ENCODE data around the gene SRPK3. TPM values are rescaled to one million over a fixed set of nuclear protein-coding genes. Genes with fewer than 3 reads are reported as not detected.
"Not testable (repeated sequence)": the region's sequence is repeated elsewhere in the genome, so short reads cannot be mapped to it uniquely, and the experiment has no call there.

SRPK3 gene
- total RNA-seq, 1 experiment from 2014 or later: 0.05 TPM

- in situ Hi-C loops (cut with HindIII; ENCODE audit: low pct_unique_long_range_greater_than_20kb, low sequenced_read_pairs); DNase-seq (ENCODE audit: low read depth, low spot score): not testable (repeated sequence)
These were observed 37.2 kb upstream of the SRPK3 start for GRCh38 chrX:153743468-153744209.

GRCh38 chrX:153744210-153745066, 36.4 kb upstream of the SRPK3 start:
- in situ Hi-C loops (cut with HindIII; ENCODE audit: low pct_unique_long_range_greater_than_20kb, low sequenced_read_pairs): no loop called here
- no peak for DNase-seq (ENCODE audit: low read depth, low spot score)

- DNase-seq (ENCODE audit: low read depth, low spot score); in situ Hi-C loops (cut with HindIII; ENCODE audit: low pct_unique_long_range_greater_than_20kb, low sequenced_read_pairs): not testable (repeated sequence)
These were observed 35.8 kb upstream of the SRPK3 start for GRCh38 chrX:153745067-153745433.

- in situ Hi-C loops (cut with HindIII; ENCODE audit: low pct_unique_long_range_greater_than_20kb, low sequenced_read_pairs): no loop called here
- DNase-seq (ENCODE audit: low read depth, low spot score): no peak
These were observed 34.5 kb upstream of the SRPK3 start for GRCh38 chrX:153746359-153746758.

- in situ Hi-C loops (cut with HindIII; ENCODE audit: low pct_unique_long_range_greater_than_20kb, low sequenced_read_pairs); DNase-seq (ENCODE audit: low read depth, low spot score): not testable (repeated sequence)
These were observed 33.9 kb upstream of the SRPK3 start for GRCh38 chrX:153746991-153747390.

- in situ Hi-C loops (cut with HindIII; ENCODE audit: low pct_unique_long_range_greater_than_20kb, low sequenced_read_pairs); DNase-seq (ENCODE audit: low read depth, low spot score): not testable (repeated sequence)
These were observed 31.8 kb upstream of the SRPK3 start for GRCh38 chrX:153749017-153749416.

- DNase-seq (ENCODE audit: low read depth, low spot score): no peak
- in situ Hi-C loops (cut with HindIII; ENCODE audit: low pct_unique_long_range_greater_than_20kb, low sequenced_read_pairs): no loop called here
These were observed 30.6 kb upstream of the SRPK3 start for GRCh38 chrX:153750127-153750774.

- DNase-seq (ENCODE audit: low read depth, low spot score): no peak
- in situ Hi-C loops (cut with HindIII; ENCODE audit: low pct_unique_long_range_greater_than_20kb, low sequenced_read_pairs): no loop called here
These were observed 25.7 kb upstream of the SRPK3 start for GRCh38 chrX:153755136-153755535.

GRCh38 chrX:153761863-153762262, 19.0 kb upstream of the SRPK3 start:
- DNase-seq (ENCODE audit: low read depth, low spot score): peak; percentile 11
- in situ Hi-C loops (cut with HindIII; ENCODE audit: low pct_unique_long_range_greater_than_20kb, low sequenced_read_pairs): no loop called here

- in situ Hi-C loops (cut with HindIII; ENCODE audit: low pct_unique_long_range_greater_than_20kb, low sequenced_read_pairs): no loop called here
- DNase-seq (ENCODE audit: low read depth, low spot score): no peak
These were observed 18.1 kb upstream of the SRPK3 start for GRCh38 chrX:153762626-153763173.

- no peak for DNase-seq (ENCODE audit: low read depth, low spot score)
- in situ Hi-C loops (cut with HindIII; ENCODE audit: low pct_unique_long_range_greater_than_20kb, low sequenced_read_pairs): no loop called here
These were observed 17.4 kb upstream of the SRPK3 start for GRCh38 chrX:153763298-153763932.

GRCh38 chrX:153763989-153764755, 16.7 kb upstream of the SRPK3 start, which contains the start of gene PLXNB3:
PLXNB3 (plus strand) TSS chrX:153764249; CDS start chrX:153765536, 1,287 bp downstream.
- in situ Hi-C loops (cut with HindIII; ENCODE audit: low pct_unique_long_range_greater_than_20kb, low sequenced_read_pairs): no loop called here
- DNase-seq (ENCODE audit: low read depth, low spot score): peak; percentile 76

GRCh38 chrX:153764786-153765137, 16.1 kb upstream of the SRPK3 start:
- DNase-seq (ENCODE audit: low read depth, low spot score): peak; percentile 4
- in situ Hi-C loops (cut with HindIII; ENCODE audit: low pct_unique_long_range_greater_than_20kb, low sequenced_read_pairs): no loop called here

GRCh38 chrX:153765138-153766079, 15.4 kb upstream of the SRPK3 start:
- in situ Hi-C loops (cut with HindIII; ENCODE audit: low pct_unique_long_range_greater_than_20kb, low sequenced_read_pairs): no loop called here
- peak; percentile 20 for DNase-seq (ENCODE audit: low read depth, low spot score)

- peak; percentile 31 for DNase-seq (ENCODE audit: low read depth, low spot score)
These were observed 14.6 kb upstream of the SRPK3 start for GRCh38 chrX:153766098-153766817.

More at GRCh38 chrX:153766098-153766817, 14.6 kb upstream of the SRPK3 start:
- in situ Hi-C loops (cut with HindIII; ENCODE audit: low pct_unique_long_range_greater_than_20kb, low sequenced_read_pairs): no loop called here
